SHP77 (cell line): ENCODE measurements around the gene ADAMTS18.
A peak's percentile ranks its signal among the peaks of the same experiment; 100 is the strongest.

Source experiments
- DNase-seq, 2 experiments: peaks; one replicate each; lab custom pipeline; 2025; lab: John Stamatoyannopoulos, UW

Gene ADAMTS18

GRCh38 chr16:77434022-77434529 lies 758 bp downstream of the ADAMTS18 start:
- DNase-seq, result no peak

DNA sequence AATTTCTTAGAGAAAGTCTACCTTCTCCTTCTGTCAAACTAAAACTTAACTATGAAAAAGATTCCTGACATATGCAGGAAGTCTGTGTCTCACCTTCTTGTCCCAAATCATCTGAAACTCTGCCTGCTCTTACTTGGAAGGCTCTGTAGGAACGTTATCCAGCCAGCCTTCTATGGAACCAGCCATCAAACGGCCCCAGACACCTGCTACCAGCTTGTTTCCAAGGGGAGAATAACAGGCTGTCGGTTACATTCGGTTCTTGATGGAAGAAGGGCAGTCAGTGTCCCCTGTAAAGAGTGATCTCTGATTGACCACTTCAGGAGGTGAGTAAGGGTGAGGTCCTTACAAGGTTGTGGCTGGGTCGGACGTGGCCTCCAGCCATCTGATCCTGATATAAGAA lies 1.7 kb downstream of the ADAMTS18 start:
- no peak for DNase-seq

- no peak for DNase-seq
Measured at GRCh38 chr16:77432264-77432663, 2.6 kb downstream of the ADAMTS18 start.

- no peak for DNase-seq
Measured at GRCh38 chr16:77430787-77431585, 3.8 kb downstream of the ADAMTS18 start.

- no peak for DNase-seq
Measured at GRCh38 chr16:77430360-77430759, 4.5 kb downstream of the ADAMTS18 start.

- no peak for DNase-seq
Measured at GRCh38 chr16:77424871-77425604, 9.8 kb downstream of the ADAMTS18 start.

DNA sequence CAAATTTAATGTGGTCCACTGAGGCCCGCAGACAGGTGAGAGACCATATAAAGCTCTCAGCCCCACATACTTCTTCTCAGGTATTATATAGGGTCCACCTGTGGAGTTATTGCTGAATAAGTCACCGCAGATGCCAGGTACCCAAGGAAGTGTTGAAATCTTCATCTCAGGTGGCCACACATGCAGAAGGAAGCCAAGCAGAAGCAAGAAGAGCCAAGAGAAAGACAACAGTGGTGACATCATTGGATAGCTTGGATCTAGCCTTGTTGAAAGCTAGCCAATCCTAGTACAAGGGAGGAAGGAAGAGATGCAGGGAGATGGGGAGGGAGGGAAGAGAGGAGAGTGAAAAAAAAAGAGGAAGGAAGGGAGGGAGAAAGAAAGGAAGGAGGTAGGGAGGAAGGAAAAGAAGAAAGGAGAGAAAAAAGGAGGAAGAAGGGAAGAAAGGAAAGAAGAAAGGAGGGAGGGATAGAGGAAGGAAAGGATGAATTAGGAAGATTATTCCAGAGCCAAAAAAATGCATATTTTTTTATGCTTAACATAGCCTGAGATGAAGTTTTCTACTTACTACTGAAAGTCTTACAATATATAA lies 12.5 kb downstream of the ADAMTS18 start:
- no peak for DNase-seq

- DNase-seq, result no peak
Measured at GRCh38 chr16:77416939-77417480, 17.8 kb downstream of the ADAMTS18 start.

- no peak for DNase-seq
Measured at GRCh38 chr16:77414752-77415231, 20.0 kb downstream of the ADAMTS18 start.

GRCh38 chr16:77410449-77410848 lies 24.4 kb downstream of the ADAMTS18 start:
- DNase-seq, result no peak

GRCh38 chr16:77409311-77409710 lies 25.5 kb downstream of the ADAMTS18 start:
- no peak for DNase-seq

GRCh38 chr16:77408607-77409006 lies 26.2 kb downstream of the ADAMTS18 start:
- no peak for DNase-seq

DNA sequence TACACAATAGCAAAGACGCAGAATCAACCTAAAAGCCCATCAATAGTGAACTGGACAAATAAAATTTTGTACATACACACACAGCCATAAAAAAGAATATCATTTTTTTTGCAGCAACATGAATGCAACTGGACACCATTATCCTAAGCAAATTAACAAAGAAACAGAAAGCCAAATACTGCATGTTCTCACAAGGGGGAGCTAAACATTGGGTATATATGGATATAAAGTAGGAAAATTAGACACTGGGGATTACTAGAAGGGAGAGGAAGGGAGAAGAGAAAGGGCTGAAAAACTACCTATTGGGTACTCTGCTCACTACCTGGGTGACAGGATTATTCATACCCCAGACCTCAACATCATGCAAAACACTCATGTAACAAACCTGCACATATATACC lies 28.2 kb downstream of the ADAMTS18 start:
- DNase-seq, result peak in 1 of 2 experiments; percentile 6

GRCh38 chr16:77404775-77405174 lies 30.1 kb downstream of the ADAMTS18 start:
- DNase-seq, result no peak

DNA sequence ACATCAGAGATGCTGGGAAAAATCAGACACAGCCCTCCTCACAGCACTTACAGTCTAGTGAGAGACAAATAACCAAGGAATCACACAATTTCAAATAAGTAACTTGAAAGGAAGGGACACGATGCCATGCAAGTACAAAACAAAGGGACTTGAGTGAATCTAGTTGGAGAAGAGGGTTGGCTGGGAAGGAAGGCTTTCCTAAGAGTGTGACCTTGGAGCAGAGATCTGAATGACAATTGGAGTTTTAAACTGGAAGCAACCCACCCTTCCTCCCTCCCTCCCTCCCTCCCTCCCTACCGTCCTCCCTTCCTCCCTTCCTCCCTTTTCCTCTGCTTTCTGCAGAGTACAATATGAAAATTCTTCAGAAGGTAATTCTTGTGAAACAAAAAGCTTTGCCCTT lies 31.1 kb downstream of the ADAMTS18 start:
- no peak for DNase-seq

DNA sequence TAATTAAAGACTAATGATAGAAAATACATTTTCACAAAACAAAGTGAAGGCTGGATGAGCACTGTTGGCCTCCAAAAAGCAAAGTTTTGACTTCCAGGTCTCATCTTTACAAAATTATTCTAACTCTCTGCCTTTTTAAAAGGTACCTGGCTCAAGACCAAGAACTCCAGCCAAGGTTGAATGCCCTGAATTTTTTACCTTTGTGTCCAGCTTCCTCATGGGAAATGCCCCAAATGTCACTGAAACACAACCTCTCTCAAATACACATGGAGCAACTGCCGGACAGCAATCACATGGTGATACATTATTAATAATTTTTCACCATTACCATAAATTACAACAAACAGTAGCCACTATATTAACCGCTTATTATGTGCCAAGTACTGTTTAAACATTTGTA lies 32.2 kb downstream of the ADAMTS18 start:
- no peak for DNase-seq

GRCh38 chr16:77402118-77402517 lies 32.7 kb downstream of the ADAMTS18 start:
- no peak for DNase-seq

GRCh38 chr16:77399546-77399945 lies 35.3 kb downstream of the ADAMTS18 start:
- DNase-seq, result no peak

- no peak for DNase-seq
Measured at GRCh38 chr16:77399066-77399465, 35.8 kb downstream of the ADAMTS18 start.

DNA sequence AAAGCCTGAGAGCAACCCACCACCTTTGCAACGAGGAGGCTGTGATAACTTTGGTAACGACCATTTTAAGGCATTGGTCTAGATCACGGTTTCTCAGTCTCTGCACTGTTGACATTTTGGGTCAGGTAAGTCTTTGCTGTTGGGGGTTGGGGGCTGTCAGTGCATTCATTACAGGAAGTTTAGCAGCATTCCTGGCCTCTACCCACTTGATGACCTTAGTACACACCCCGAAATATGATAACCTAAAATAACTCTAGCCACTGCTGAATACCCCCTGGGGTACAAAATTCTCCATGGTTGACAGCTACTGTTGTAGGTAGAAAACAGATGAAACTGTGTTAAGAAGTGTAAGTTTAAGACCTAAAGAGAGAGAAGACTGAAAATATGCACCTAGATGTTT lies 36.3 kb downstream of the ADAMTS18 start:
- DNase-seq, result no peak

- no peak for DNase-seq
Measured at GRCh38 chr16:77396461-77396860, 38.4 kb downstream of the ADAMTS18 start.

- no peak for DNase-seq
Measured at GRCh38 chr16:77394699-77395098, 40.1 kb downstream of the ADAMTS18 start.
